GM18868 (cell line): ENCODE measurements around the gene MARCHF3.
"Not testable (repeated sequence)": the region's sequence is repeated elsewhere in the genome, so short reads cannot be mapped to it uniquely, and the experiment has no call there.

Experiments
- ATAC-seq: cut with Tn5 transposase; IDR thresholded peaks from one replicate; pipeline ENCODE4 v1.9.1; 2021; ENCODE audit warnings: mild to moderate bottlenecking, moderate library complexity; ENCODE audit not compliant: unreplicated experiment

MARCHF3 gene

DNA sequence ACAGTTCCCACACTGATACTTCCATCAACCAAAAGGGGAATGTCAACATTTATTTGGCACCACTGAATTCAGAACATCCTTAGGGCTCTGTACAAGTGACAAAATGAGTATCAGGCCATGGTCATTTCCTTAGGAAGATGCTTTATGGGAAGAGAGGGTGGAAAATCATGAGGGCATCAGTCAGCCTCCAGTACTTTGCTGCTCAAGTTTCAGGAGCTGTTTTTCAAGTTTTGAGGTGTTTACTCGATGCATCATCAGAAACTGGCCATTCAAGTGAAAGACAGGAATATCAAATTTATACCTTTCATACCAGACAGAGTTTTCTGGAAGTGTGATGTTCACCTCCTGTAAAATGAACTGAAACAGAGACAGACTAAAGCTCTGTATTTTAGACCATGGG lies 21.2 kb upstream of the MARCHF3 start:
- ATAC-seq, result no peak

DNA sequence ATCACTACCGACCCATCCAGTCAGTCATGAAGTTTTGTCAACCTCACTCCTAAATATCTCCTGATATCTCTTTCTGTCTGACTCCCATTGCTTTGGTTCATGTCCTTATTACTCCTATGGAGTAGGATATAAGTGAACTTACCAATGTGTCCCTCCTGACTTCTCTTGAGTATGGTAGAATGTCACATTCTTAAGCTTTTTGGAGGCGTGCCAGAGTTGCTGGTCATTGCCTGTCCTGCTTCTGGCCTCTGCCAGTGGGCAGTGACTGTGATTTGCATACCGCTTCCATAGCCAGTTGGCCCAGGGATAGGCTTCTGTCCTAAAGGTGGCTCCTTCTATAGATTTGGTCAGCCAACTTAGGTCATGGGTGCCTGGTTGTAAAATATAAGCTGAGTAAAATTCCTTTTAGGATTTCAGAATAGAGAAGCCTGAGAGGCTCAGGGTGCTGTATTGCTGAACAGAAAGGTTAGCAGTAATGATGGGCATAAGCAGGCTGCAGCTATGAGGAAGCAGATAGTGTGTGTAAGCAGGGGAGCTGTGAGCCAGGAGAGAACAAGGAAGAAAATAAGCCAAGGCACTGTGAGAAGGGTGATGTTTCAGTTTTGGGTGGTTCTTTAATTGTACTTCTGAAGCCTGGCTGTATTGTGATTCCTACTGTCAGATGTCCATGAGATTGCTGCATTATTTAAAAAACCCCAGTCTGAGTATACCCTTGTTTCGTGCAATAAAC lies 16.1 kb upstream of the MARCHF3 start:
- ATAC-seq, result no peak

DNA sequence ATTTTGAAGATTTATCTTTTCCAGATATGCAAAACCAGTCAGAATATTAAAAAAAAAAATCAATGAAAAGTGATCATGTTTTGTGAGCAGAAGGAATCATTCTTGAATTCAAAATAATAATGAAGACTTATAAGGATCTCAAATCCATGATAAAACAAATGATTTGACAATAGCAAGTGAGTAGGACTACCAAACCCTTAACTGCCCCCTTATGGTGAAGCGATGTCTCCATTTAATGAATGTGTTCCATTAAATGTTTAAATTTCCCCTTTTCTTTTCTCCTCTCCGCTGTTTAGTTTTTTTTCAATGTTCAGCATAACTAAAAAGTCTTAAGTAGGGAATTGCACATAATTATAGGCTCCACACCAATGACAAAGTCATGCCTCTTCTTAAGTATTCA lies 12.2 kb upstream of the MARCHF3 start:
- no peak for ATAC-seq

DNA sequence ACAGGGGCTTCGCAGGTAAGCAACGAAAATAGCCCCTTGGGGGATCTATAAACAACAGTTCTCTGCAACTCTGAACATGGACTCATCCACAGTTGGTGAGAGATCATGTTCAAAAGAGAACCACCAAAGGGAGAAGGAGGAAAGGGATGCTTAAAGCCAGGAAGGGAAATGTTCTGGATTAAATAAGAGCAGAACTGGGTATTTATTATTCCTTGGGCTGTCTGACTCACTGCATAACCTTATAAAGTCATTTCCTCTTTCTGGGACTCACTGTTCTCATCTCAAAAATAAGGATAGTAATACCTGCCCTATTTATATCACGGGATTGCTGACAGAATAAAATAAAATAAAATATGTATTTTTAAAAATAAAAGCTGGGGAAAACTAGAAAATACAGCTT lies 11.2 kb upstream of the MARCHF3 start:
- no peak for ATAC-seq

- no peak for ATAC-seq
Observed at GRCh38 chr5:127040796-127041520, 10.6 kb upstream of the MARCHF3 start.

DNA sequence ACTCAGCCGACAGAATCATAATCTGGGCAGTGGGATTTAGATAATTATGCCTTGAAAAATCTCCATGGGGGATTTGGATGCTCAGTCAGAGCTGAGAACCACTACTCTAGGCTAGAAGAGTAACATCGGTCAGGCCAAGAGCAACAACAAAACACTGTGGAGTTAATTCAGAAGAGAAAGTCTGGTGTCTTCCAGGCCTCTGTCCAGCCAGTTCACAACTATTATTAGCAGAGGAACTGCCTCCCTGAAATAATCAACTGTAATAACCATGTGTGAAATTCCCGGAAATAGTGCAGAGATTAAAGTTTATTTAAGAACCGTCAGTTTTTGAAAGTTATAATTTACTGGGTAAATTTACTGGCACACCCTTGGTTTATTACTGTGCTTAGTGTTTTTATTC lies 8.2 kb upstream of the MARCHF3 start:
- no peak for ATAC-seq

DNA sequence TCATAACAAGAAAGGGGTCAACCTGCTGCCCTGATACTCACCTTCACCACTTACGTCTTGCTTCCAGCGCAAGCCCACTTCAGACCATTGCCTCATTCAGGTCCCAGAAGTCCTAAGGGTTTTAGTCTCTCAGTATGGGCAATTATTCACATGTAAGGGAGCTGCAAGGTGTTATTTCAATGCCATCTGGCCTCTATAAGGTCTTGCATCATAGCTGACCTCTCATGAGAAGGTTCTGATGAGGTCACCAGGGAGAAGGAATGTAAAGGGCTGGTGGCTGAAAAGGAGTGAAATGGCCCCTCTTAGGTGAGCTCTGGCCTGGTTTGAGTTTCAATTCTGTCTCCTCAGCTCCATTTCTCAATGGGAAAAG lies 1.5 kb upstream of the MARCHF3 start:
- ATAC-seq, result no peak

GRCh38 chr5:127031147-127031862 lies 947 bp upstream of the MARCHF3 start:
- ATAC-seq, result peak; percentile 13

- peak; percentile 16 for ATAC-seq
Observed at GRCh38 chr5:127029581-127030258, 638 bp downstream of the MARCHF3 start.

- no peak for ATAC-seq
Observed at GRCh38 chr5:127028822-127029457, 1.4 kb downstream of the MARCHF3 start.

DNA sequence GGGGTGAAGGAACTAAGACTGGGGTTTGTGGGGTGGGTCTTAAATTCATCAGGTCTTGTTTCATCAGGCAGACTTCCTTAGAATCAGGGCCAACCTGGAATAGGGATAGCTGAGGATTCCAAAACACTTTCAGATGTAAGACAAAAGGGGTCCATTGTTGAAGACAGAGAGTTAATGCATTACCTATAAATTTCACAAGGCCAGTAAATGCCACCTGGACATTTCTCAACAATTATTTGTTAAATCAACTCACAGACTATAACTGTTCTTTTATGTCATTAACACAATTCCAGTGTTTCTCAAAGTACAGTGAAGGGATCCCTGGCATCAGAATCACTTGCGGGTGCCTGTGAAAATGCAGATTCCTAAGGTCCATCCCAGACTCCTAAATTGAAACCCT lies 2.8 kb downstream of the MARCHF3 start:
- ATAC-seq, result no peak

- no peak for ATAC-seq
Observed at GRCh38 chr5:127026166-127026565, 4.2 kb downstream of the MARCHF3 start.

DNA sequence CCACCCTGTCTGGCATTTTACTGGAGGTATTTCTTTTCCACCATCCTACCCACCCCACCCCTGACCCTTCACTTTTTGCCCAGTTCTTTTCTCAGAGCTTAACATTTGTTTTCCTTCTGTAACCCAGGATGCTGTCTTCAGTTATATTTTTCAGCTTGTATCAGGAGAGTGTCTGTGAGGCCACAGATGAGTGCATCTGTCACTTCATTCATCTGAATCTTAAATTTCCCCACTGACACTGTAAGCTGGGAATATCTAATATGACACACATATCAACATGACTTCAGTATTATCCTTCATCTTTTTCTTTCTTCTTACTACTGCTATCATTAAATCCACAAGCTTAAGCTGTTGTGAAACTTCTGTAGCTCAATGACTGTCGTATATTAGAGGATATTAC lies 4.9 kb downstream of the MARCHF3 start:
- ATAC-seq, result no peak

DNA sequence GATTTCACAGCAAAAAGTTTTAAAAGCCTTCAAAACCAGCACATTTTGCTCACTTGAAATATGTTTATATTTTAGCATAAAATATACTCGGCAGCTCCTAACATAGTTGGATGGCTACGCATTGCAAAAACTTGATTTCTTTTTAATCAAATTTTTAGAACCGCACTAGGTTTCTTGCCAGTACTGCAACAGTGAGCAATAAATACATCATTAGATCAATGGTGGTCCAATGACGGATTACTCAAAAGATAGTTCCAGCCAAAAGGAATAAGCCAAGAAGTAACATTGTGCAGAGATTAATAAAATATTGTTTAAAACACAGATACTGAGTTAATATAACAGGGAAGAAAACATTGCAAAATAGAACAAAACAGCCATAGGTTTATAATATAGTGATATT lies 5.5 kb downstream of the MARCHF3 start:
- ATAC-seq, result no peak

DNA sequence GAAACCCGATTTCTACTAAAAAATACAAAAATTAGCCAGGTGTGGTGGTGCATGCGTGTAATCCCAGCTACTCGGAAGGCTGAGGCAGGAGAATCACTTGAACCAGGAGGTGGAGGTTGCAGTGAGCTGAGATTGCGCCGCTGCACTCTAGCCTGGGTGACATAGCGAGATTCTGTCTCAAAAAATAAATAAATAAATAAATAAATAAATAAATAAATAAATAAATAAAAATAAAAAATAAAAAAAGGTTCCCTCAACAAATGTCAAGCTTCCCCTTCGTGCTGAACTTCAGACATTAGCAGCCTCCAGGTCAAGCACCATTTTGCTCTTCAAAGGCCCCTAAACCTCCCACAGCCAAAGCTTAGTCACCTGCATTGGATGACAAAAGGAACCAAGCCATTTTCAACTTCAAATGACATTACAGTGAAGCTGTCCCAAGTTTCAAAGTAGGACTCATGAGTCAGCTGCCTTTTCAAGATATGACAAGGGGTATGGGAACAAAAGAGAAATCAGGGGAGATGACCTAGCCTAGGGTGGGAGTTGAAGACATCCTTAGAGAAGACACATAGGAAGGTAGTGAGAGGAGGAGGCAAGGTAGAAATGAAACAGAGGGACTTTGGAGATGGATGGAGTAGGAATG lies 6.7 kb downstream of the MARCHF3 start:
- not testable (repeated sequence) for ATAC-seq

DNA sequence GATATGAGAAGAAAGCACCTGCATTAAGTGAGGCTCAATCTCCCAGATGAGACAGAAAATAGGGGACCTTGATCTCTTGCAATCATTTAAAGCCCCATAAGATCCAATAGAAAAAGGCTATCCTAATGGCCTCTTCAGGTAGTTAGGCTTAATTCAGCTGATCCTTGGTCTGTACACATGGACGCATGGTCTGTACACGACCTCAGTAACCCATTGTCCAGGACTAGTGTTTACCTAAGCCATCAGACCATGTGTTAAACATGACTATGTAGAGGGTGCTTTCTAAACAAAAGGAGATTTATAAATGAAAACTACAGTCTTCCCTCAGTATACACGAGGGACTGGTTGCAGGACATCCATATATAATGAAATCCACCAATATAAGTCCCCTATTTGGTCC lies 7.5 kb downstream of the MARCHF3 start:
- ATAC-seq, result no peak

GRCh38 chr5:127019928-127020327 lies 10.4 kb downstream of the MARCHF3 start:
- ATAC-seq, result peak; percentile 72

GRCh38 chr5:127016722-127017121 lies 13.6 kb downstream of the MARCHF3 start:
- ATAC-seq, result not testable (repeated sequence)

- no peak for ATAC-seq
Observed at GRCh38 chr5:127015716-127016115, 14.6 kb downstream of the MARCHF3 start.

- ATAC-seq, result peak; percentile 65
Observed at GRCh38 chr5:127014573-127014972, 15.8 kb downstream of the MARCHF3 start.
